Erythroblast (primary cell): ENCODE data around the gene LRRC9.
"Not testable (repeated sequence)": the region's sequence is repeated elsewhere in the genome, so short reads cannot be mapped to it uniquely, and the experiment has no call there.

Experiments used
- GATA1 ChIP-seq: IDR thresholded peaks from 2 replicates; pipeline ENCODE4 v1.6.1; 2011; ENCODE audit warnings: low read depth, mild to moderate bottlenecking, control low read depth, low read length, moderate library complexity
- POLR2A ChIP-seq: IDR thresholded peaks from 2 replicates; pipeline ENCODE4 v1.6.1; 2011; ENCODE audit warnings: mild to moderate bottlenecking, low read length

DNA sequence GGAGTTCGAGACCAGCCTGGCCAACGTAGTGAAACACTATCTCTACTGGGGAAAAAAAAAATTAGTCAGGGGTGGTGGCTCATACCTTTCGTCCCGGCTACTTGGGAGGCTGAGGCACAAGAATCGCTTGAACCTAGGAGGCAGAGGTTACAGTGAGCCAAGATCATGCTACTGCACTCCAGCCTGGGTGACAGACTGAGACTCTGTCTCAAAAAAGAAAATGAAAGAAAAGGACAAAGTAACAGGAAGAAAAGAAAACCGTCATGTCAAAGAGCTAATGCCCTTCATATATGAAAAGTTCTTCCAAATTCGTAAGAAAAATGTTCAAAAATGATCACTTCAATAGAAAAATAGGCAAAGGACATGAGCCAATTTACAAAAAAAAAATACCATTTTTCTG is 179.9 kb downstream of the LRRC9 start:
- TF ChIP-seq POLR2A, GATA1: not testable (repeated sequence)
